RWPE1 (cell line): Measurements from ENCODE around the gene SHISA6.

Experiments used
- CTCF ChIA-PET: fragments of 350-600 bp; sonication (Branson Sonifier 250); formaldehyde crosslinking; extraction: SDS; loops from one replicate; lab custom pipeline; 2021; lab: Yijun Ruan, JAX
- POLR2A ChIA-PET: fragments of 400-600 bp; formaldehyde crosslinking; extraction: SDS; loops from one replicate; lab custom pipeline; 2020; ENCODE audit warnings: antibody characterized with exemption; ENCODE audit not compliant: low non-redundant PET; lab: Yijun Ruan, JAX
- DNase-seq: peaks from one replicate; pipeline ENCODE4 v3.0.0; 2012; ENCODE audit warnings: low spot score
- H3K27ac ChIP-seq: fragments of 450-650 bp; 2 replicates; pipeline ENCODE4 v1.5.1; 2017
- TF ChIP-seq, protein P1 (sequence below): fragments of 450-650 bp; conservative IDR thresholded peaks from 2 replicates; pipeline ENCODE4 v1.5.1; 2017; ENCODE audit warnings: low read depth, mild to moderate bottlenecking

The SHISA6 gene

DNA sequence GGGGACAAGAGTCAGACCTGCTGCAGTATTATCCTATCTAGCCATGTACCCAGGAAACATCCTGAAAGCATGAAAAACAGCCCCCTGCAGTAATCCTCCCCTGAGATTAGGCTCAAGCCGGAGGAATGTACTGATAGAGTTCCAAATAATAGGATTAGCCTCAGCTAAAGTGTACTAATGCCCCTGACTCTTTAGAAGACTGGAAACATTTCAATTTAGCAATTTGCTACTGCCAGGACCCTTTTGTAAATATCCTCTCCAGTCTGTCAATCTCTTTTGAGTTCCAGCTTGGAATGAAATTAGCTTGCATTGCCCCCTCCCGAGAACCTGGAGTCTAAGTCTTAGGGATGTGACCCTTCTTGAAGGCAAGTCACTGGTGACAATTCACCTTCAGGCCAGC lies 246.5 kb downstream of the SHISA6 start:
- ChIA-PET POLR2A (interaction anchor here (0.6 kb wide), 1 partner anchor 10 kb away, joined by 3 read pairs; no protein-coding TSS in a partner anchor), CTCF (no interaction called here)
- TF ChIP-seq, protein P1, sequence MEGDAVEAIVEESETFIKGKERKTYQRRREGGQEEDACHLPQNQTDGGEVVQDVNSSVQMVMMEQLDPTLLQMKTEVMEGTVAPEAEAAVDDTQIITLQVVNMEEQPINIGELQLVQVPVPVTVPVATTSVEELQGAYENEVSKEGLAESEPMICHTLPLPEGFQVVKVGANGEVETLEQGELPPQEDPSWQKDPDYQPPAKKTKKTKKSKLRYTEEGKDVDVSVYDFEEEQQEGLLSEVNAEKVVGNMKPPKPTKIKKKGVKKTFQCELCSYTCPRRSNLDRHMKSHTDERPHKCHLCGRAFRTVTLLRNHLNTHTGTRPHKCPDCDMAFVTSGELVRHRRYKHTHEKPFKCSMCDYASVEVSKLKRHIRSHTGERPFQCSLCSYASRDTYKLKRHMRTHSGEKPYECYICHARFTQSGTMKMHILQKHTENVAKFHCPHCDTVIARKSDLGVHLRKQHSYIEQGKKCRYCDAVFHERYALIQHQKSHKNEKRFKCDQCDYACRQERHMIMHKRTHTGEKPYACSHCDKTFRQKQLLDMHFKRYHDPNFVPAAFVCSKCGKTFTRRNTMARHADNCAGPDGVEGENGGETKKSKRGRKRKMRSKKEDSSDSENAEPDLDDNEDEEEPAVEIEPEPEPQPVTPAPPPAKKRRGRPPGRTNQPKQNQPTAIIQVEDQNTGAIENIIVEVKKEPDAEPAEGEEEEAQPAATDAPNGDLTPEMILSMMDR, result no peak
- no peak for DNase-seq
- H3K27ac ChIP-seq, result no peak overlapping the region

- no peak for DNase-seq
- TF ChIP-seq, protein P1, result no peak
- ChIA-PET POLR2A (no interaction called here), CTCF (no interaction called here)
- no peak overlapping the region for H3K27ac ChIP-seq
These were observed 247.4 kb downstream of the SHISA6 start for GRCh38 chr17:11488407-11488806.

DNA sequence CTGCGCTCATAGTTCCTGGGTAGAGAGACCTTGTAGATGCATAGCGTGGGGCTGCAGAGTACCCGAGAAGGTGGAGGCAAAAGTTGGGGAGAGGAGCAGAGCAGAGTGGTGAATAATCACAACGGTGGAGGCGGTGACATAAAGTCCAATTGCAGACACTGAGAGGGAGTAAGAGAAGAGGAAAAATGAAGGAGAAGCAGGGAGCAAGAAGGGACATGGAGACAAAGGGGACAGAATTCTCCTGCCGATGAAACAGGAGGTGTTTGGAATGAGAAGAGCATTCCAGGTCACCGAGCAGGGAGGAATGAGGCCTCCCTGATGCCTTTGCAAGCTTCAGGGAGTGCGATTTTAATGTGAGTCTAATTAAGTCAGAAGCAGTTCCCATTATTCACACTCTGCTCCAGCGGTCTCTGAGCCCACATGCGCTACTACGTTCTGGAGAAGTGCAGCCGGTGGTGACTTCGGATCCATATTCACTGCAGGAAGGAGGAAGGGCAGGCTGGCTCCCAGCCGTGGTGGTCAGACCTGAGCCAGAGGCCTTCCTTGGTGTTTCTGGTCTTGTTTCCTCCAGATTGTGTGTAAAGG lies 249.2 kb downstream of the SHISA6 start:
- H3K27ac ChIP-seq, result no peak overlapping the region
- no peak for DNase-seq
- TF ChIP-seq, protein P1, result no peak
- ChIA-PET CTCF (interaction anchor here (0.5 kb wide), 1 partner anchor 114 kb away, joined by 3 read pairs; no protein-coding TSS in a partner anchor), POLR2A (no interaction called here)

GRCh38 chr17:11492511-11492910 lies 251.5 kb downstream of the SHISA6 start:
- no peak for DNase-seq
- ChIA-PET CTCF (no interaction called here), POLR2A (no interaction called here)
- TF ChIP-seq, protein P1, result no peak
- H3K27ac ChIP-seq, result no peak overlapping the region

DNA sequence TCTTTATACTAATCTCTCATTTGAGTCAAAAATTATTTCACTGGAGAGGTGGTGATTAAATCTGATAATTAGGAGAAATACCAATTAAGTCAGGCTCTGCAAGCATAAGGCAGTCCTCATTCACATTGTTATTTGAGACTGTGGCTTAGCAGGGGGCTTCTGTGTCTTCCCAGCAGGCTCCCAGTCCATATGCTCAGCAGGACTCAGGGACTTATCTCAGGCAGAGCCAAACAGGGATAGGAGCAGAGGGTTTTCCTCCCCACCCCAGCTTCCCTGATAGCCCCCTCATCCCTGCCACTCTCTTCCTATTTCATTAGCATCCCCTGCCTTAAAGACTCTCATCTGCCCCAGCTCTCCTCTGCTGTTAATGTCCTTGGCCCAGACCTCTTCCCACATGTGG lies 252.9 kb downstream of the SHISA6 start:
- H3K27ac ChIP-seq, result no peak overlapping the region
- TF ChIP-seq, protein P1, result no peak
- CTCF ChIA-PET, result no interaction called here
- DNase-seq, result no peak
- POLR2A ChIA-PET, result no interaction called here

DNA sequence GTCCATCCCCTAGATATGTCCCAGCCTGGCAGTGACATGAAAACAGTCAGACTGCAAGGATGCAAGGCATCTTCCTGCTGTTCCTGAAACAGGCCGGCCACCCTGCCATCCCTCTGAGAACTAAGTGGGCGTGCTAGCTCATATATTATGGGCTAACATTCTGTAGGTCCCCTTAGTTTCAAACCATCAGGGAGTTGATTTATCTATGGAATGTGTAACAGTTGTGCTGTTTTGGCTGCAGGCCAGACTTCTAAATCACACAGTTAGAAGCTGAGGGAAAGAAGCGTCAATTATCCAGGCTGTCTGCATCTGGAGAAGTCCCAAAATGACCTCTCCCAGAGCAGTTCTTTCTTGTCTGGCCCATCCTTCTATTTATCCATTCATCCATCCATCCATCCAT lies 254.6 kb downstream of the SHISA6 start:
- DNase-seq, result no peak
- CTCF ChIA-PET, result no interaction called here
- H3K27ac ChIP-seq, result no peak overlapping the region
- POLR2A ChIA-PET, result no interaction called here
- TF ChIP-seq, protein P1, result no peak
